Stimulated activated CD4-positive, alpha-beta T cell treated with anti-CD3 and anti-CD28 coated beads, Interleukin-2, amount 100 ng/mL, for 24 hours (primary cell): ENCODE data around the gene PLS3.

Experiments
- DNase-seq, 2 donors: peaks; one replicate each; pipeline ENCODE4 v3.0.0-alpha.2; 2020

PLS3 gene

GRCh38 chrX:115571712-115572111 is 10.7 kb downstream of the PLS3 start:
- no peak for DNase-seq

- no peak for DNase-seq
These were observed 12.2 kb downstream of the PLS3 start for GRCh38 chrX:115573185-115573584.

- no peak for DNase-seq
These were observed 15.7 kb downstream of the PLS3 start for GRCh38 chrX:115576676-115577075.

DNA sequence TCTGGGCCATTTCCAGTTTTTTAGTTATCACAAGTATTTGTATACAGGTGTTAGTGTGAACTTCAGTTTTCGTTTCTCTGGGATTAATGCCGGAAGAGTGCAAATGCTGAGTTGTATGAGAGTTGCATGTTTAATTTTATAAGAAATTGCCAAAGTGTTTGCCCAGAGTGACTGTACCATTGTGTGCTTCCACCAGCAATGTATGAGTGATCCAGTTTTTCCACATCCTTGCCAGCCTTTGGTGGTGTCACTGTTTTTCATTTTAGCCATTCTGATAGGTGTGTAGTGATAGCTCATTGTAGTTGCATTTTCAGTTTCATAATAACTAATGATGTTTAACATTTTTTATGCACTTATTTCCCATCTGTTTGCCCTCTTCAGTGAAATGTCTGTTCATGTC is 18.4 kb downstream of the PLS3 start:
- DNase-seq: no peak

- DNase-seq: no peak
These were observed 18.9 kb downstream of the PLS3 start for GRCh38 chrX:115579786-115580294.

DNA sequence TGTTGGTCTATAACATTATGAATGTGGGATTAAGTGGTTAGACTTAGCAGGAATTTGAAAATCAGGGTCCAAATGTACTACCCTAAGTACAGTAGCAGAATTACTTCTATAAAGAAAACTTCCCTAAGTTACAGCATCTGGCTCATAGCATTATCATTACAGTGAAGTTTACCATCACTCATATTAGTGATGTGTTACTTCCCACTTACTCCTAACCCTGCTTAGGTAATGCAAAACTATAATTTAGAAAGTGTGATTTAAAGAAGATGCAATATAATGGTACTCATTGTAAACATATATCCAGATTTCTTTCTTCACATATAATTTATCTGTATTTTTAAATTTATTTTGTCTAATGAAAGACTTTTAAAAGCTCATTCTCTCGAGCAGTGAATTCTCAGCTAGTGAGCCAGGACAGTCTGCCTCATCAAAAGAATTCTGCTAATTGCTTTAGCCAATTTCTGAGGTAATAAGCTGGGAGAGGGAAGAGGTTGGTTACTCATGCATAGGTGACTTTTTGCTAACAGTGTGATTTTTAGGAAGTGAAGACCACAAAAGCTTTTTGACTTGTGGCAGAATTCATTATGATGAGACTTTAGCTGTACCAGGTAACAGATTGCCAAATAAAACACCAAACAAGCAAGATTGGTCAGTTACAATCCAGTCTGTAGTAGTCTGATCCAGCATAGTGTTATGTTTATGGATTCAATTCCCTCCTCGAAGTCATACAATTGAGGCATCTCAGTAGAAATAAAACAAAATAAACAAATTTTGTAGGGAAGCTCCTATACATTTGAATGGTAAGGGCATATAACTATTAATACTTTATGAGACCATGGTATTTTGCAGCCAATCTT is 21.0 kb downstream of the PLS3 start:
- no peak for DNase-seq

DNA sequence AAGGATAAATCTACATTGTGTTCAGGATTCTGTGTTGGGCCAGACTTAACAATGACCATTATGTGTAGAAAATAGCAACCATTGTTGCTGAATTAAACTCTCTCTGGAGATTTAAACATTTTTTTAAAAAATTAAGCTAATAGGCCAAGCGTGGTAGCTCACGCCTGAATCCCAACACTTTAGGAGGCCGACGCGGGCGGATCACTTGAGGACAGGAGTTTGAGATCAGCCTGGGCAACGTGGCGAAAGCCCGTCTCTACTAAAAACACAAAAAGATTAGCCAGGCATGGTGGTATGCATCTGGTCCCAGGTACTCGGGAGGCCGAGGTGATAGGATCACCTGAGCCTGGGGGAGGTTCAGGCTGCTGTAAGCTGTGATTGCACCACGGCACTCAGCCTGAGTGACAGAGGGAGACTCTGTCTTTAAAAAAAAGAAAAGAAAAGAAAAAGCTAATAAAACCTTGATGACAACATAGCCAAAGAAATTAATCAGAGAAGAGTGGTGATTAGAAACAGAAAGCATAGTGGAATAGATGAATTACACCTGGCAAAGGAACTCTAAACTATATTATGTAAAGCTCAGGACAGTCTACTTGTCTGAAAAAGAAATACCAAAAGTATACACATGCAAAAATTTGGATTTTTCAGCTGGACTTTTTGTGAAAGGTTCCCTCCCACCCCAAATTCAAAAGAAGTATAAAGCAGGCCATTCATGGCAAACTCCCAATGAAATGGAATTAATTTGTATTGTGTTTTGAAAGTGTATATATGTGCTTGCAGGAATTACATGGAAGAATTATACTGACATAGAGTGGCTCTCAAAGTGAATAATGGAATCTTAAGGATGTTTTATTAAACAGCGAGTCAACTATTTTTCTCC is 21.9 kb downstream of the PLS3 start:
- no peak for DNase-seq

GRCh38 chrX:115583496-115584004 is 22.6 kb downstream of the PLS3 start:
- DNase-seq: no peak

DNA sequence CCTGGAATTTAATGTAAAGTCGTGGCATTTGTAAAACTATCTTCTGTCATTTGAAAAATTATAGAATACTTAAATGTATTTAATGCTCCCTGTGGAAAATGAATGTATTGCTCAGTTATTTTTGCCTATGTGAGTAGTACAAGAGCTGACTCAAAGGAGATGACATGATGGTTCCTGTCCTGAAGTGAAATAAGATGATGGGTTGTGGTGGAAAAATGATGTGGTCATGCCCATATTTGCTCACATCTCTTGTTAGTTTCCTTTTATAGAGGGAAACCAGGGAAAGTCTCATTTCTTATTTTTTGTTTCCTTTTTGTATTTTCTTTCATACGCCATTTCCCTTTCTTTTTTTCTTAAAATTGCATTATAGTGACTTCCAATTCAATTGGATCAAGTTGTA is 23.7 kb downstream of the PLS3 start:
- no peak for DNase-seq

DNA sequence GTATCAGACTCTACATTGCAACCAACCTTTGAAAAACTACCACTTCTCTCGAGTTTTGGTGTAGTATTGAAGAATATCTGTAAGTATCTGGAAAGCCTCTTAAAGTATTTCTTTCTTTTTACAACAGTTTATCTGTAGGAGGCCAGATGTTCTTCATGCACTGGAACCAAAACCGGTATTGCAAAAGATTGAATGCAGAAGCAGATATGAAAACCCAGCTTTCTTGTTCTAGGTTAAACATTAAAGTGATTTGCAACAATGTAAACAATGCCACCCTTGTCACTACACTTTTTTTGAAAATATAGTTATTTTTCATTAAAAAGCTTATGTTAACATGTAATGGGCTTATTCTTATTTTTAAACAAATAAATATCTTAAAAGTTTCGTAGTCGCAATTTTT is 27.2 kb downstream of the PLS3 start:
- no peak for DNase-seq

GRCh38 chrX:115589419-115589818 is 28.4 kb downstream of the PLS3 start:
- no peak for DNase-seq

- no peak for DNase-seq
These were observed 30.4 kb downstream of the PLS3 start for GRCh38 chrX:115591420-115591819.

DNA sequence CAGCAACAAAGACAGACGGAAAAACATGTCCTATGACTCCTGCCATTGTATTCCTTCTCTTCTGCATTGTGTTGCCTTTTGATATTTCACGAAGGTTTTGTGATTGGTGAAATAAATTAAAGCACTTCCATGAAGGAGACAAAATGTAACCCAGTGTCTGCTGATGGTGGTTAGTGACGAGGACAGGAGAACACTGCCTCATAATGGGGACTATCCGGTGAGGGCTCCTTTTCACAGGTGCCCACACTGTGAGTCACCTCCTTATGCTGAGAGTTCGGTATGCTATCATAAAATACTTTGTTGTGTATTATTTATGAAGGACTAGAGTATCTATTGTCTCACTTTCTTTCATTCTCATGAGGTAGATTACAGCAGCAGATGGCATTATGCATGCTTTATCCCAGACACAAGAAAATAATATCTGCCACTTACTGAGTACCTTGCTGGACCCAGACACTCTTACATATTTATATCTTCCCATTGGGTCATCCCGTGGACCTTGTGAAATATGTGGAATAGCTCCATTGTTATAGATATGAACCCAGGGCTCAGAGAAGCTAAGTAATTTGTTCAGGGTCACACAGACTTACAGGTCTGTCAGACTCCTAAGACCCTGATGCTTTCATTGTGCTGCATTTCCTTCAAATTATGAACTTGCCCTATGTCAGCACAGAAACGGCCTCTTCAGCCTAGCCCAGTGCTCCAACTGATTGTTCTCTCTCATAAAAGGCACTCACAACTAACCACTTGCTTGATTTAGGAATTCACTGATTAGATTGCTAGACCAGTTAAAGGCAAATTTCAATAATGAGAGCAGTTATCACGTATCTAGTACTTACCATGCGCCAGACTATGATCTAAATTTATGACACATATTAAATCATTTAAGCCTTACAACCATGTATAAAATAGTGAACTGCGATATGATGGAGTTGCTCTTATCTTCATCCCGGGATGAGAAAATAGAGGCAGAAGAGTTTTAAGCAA is 31.2 kb downstream of the PLS3 start:
- DNase-seq: no peak

- DNase-seq: no peak
These were observed 32.2 kb downstream of the PLS3 start for GRCh38 chrX:115592997-115593734.

GRCh38 chrX:115595049-115595448 is 34.1 kb downstream of the PLS3 start:
- DNase-seq: no peak

DNA sequence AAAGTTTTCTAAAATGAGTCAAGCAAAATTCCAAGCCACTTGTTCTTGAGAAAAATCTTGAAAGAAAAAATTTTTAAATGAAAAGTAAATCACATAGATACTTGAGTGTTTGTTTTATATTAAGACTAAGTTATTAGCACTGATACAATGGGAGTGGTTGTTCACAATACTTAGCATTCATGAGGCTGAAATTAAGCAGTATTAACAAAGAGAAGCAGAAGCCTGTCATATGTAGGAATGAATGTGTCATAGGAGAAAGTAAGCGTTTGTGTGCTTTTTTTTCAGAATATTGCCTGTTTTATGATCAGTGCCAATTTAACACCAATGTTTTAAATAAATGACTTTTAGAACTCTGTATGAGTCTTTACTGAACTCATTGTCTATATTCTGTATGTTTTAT is 37.6 kb downstream of the PLS3 start:
- DNase-seq: no peak

GRCh38 chrX:115602308-115602707 is 41.3 kb downstream of the PLS3 start:
- DNase-seq: no peak

GRCh38 chrX:115602729-115603389 is 41.9 kb downstream of the PLS3 start:
- no peak for DNase-seq

DNA sequence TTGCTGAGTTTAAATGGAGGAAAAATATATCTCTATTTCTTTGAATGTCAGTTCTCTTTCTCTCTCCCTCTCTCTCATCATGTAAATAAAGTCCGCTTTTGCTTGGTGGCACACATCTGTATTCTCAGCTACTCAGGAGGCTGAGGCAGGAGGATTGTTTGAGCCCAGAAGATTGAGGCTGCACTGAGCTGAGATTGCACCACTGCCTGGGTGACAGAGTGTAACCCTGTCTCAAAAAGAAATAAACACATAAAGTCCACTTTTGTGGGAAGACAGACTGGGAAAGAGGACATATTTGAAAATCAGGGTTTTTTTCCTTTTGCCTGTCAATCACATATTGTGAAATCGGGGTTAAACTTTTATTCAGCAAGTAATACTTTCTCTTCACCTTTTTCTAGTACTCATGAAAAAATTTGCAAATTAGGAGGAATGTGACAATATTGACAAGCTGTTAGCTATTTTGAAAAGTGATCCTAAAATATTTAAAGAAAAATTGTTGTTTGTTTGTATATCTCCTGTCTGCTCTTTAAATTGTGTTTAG is 42.6 kb downstream of the PLS3 start:
- DNase-seq: no peak

DNA sequence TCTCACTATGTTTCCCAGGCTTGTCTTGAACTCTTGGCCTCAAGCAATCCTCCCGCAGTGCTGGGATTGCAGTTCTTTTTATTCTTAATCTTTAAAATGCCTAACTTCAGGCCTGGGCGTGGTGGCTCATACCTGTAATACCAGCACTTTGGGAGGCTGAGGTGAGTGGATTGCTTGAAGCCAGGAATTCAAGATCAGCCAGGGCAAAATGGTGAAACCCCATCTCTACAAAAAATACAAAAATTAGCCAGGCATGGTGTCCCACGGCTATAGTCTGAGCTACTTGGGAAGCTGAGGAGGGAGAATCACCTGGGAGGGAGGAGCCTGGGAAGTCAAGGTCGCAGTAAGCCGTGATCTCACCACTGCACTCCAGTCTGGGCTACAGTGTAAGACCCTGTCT is 45.9 kb downstream of the PLS3 start:
- DNase-seq: no peak

- DNase-seq: no peak
These were observed 48.6 kb downstream of the PLS3 start for GRCh38 chrX:115609621-115610020.
